IPS-NIHi7 (cell line): ENCODE results near the gene PLXNA2.

Experiments used
- DNase-seq: peaks from one replicate; pipeline ENCODE4 v3.0.0; 2012; ENCODE audit warnings: mixed read lengths; ENCODE audit errors: extremely low spot score

Gene PLXNA2

GRCh38 chr1:208242941-208243526, 1.1 kb downstream of the PLXNA2 start:
- no peak for DNase-seq

GRCh38 chr1:208242146-208242545, 2.0 kb downstream of the PLXNA2 start:
- DNase-seq: no peak

- DNase-seq: no peak
Observed at GRCh38 chr1:208241512-208241911, 2.7 kb downstream of the PLXNA2 start.

- DNase-seq: no peak
Observed at GRCh38 chr1:208240662-208241355, 3.4 kb downstream of the PLXNA2 start.

- DNase-seq: no peak
Observed at GRCh38 chr1:208239473-208240381, 4.5 kb downstream of the PLXNA2 start.

GRCh38 chr1:208238710-208239472, 5.3 kb downstream of the PLXNA2 start:
- DNase-seq: peak; percentile 61

GRCh38 chr1:208237241-208237640, 6.9 kb downstream of the PLXNA2 start:
- no peak for DNase-seq

GRCh38 chr1:208235982-208236761, 8.0 kb downstream of the PLXNA2 start:
- DNase-seq: no peak

- DNase-seq: no peak
Observed at GRCh38 chr1:208235356-208235981, 8.7 kb downstream of the PLXNA2 start.

- DNase-seq: no peak
Observed at GRCh38 chr1:208234721-208235120, 9.5 kb downstream of the PLXNA2 start.

- no peak for DNase-seq
Observed at GRCh38 chr1:208233978-208234377, 10.2 kb downstream of the PLXNA2 start.

- peak; percentile 66 for DNase-seq
Observed at GRCh38 chr1:208233546-208233945, 10.6 kb downstream of the PLXNA2 start.

- no peak for DNase-seq
Observed at GRCh38 chr1:208232662-208233038, 11.5 kb downstream of the PLXNA2 start.

GRCh38 chr1:208231881-208232661, 12.1 kb downstream of the PLXNA2 start:
- no peak for DNase-seq

GRCh38 chr1:208230668-208231529, 13.3 kb downstream of the PLXNA2 start:
- DNase-seq: no peak

- DNase-seq: no peak
Observed at GRCh38 chr1:208228550-208228949, 15.6 kb downstream of the PLXNA2 start.

- DNase-seq: no peak
Observed at GRCh38 chr1:208228026-208228425, 16.2 kb downstream of the PLXNA2 start.

- no peak for DNase-seq
Observed at GRCh38 chr1:208227366-208227765, 16.8 kb downstream of the PLXNA2 start.
